Panc1 (cell line): ENCODE measurements around the gene ITGA11. TPM values are rescaled to one million over a fixed set of nuclear protein-coding genes. Genes with fewer than 3 reads are reported as not detected.

ENCODE experiments used
- ATAC-seq: fragments of 200-7000 bp; cut with Tn5 transposase; 2 replicates; pipeline ENCODE4 v1.9.1; 2020; ENCODE audit warnings: mild to moderate bottlenecking, moderate library complexity
- BruUV-seq: library from RNA; stranded (reverse); fragments of 400-500 nt; replicated peaks from 2 replicates; lab custom pipeline; 2021; lab: Mats Ljungman, UMichigan
- CTCF ChIA-PET: fragments of 300-600 bp; sonication (Branson Sonifier 250); formaldehyde crosslinking; loops from one replicate; lab custom pipeline; 2022; ENCODE audit warnings: antibody characterized with exemption; lab: Charles Lee
- POLR2A ChIA-PET: fragments of 300-600 bp; sonication (Branson Sonifier 250); formaldehyde crosslinking; loops from one replicate; lab custom pipeline; 2022; ENCODE audit warnings: antibody characterized with exemption; lab: Charles Lee
- DNase-seq: peaks from one replicate; pipeline ENCODE4 v3.0.0-alpha.2; 2010; ENCODE audit warnings: low read depth, low spot score
- H3K27ac ChIP-seq: 2 replicates; pipeline ENCODE4 v1.5.1; 2011; ENCODE audit warnings: mild to moderate bottlenecking, low read length, inconsistent platforms
- H3K27me3 ChIP-seq: fragments of 200-500 bp; sonication (Bioruptor generic); 2 replicates; pipeline ENCODE4 v1.6.0; 2014; ENCODE audit warnings: low read length, inconsistent platforms; ENCODE audit not compliant: control insufficient read depth, insufficient read depth
- H3K36me3 ChIP-seq: fragments of 200-500 bp; sonication (Bioruptor generic); 2 replicates; pipeline ENCODE4 v1.5.1; 2014; ENCODE audit warnings: inconsistent platforms, mild to moderate bottlenecking, low read length, moderate library complexity; ENCODE audit not compliant: control insufficient read depth, insufficient read depth
- H3K4me1 ChIP-seq: 2 replicates; pipeline ENCODE4 v1.5.1; 2011; ENCODE audit warnings: inconsistent platforms, mild to moderate bottlenecking, low read length, moderate library complexity; ENCODE audit not compliant: control insufficient read depth, insufficient read depth
- H3K4me3 ChIP-seq, 2 experiments: 2 replicates each; pipeline ENCODE4 v1.5.1; 2011 to 2012; ENCODE audit warnings: low read depth in 2 of 2, low read length in 2 of 2, mild to moderate bottlenecking in 2 of 2, inconsistent platforms in 1 of 2, moderate library complexity in 1 of 2
- H3K9me3 ChIP-seq: fragments of 200-500 bp; sonication (Bioruptor generic); 2 replicates; pipeline ENCODE4 v1.5.1; 2014; ENCODE audit warnings: low read depth, mild to moderate bottlenecking, inconsistent platforms, low read length, moderate library complexity; ENCODE audit not compliant: control insufficient read depth, insufficient read depth
- CTCF ChIP-seq: fragments of 450-650 bp; IDR thresholded peaks from 2 replicates; pipeline ENCODE4 v1.5.1; 2017; ENCODE audit warnings: mild to moderate bottlenecking
- POLR2AphosphoS5 ChIP-seq: IDR thresholded peaks from 2 replicates; pipeline ENCODE4 v1.6.1; 2012; ENCODE audit warnings: mild to moderate bottlenecking, low read depth, low read length, moderate library complexity
- REST ChIP-seq, 2 experiments: IDR thresholded peaks; 2 replicates each; pipeline ENCODE4 v1.6.1; 2011 to 2012; ENCODE audit warnings: low read depth in 2 of 2, control low read depth in 1 of 2, low read length in 1 of 2, mild to moderate bottlenecking in 1 of 2, moderate library complexity in 1 of 2; ENCODE audit not compliant: insufficient read depth in 1 of 2
- SIN3A ChIP-seq: IDR thresholded peaks from 2 replicates; pipeline ENCODE4 v1.6.1; 2012; ENCODE audit warnings: low read depth, mild to moderate bottlenecking, low read length, moderate library complexity, borderline replicate concordance; ENCODE audit not compliant: insufficient read depth
- TCF7L2 ChIP-seq: IDR thresholded peaks from 2 replicates; pipeline ENCODE4 v1.6.1; 2011; ENCODE audit warnings: mild to moderate bottlenecking, low read depth, low read length, inconsistent platforms
- in situ Hi-C: cut with HindIII; loops from 2 replicates; pipeline ENCODE4 v1.10.0; 2016; ENCODE audit warnings: low sequenced_read_pairs, low pct_unique_long_range_greater_than_20kb
- intact Hi-C: fragments of 100-400 bp; cut with micrococcal nuclease; formaldehyde crosslinking; loops from one replicate; pipeline ENCODE4 v1.10.0; 2022; ENCODE audit not compliant: unreplicated experiment
- total RNA-seq: library from RNA; stranded (reverse); gene quantifications from one replicate; pipeline ENCODE4 v1.2.1, GENCODE V29; 2021; ENCODE audit not compliant: unreplicated experiment

The ITGA11 gene
- total RNA-seq, 1 experiment from 2014 or later, result 0.28 TPM

- ATAC-seq (no peak), DNase-seq (no peak)
- CTCF ChIA-PET, result no interaction called here
- POLR2A ChIA-PET, result no interaction called here
- no peaks in the 10 kb centered on the region for H3K4me1 ChIP-seq
- no peak overlapping the region for H3K27ac ChIP-seq
- in situ Hi-C loops, result no loop called here
- H3K36me3 ChIP-seq, result no peaks in the 10 kb centered on the region
- no TSS peak for BruUV-seq
- H3K9me3 ChIP-seq, result no peaks in the 10 kb centered on the region
- intact Hi-C loops, result no loop called here
- no peaks in the 10 kb centered on the region for H3K27me3 ChIP-seq
- no peak overlapping the region for H3K4me3 ChIP-seq
- TF ChIP-seq REST (IDR thresholded peaks at IDR 0.05; ENCODE audit: insufficient read depth in 1 of 2, low read depth in 2 of 2, low read length in 1 of 2), result no peak
- TF ChIP-seq CTCF, result no peak
- no peak for TF ChIP-seq TCF7L2
Measured at GRCh38 chr15:68377766-68378165, 54.2 kb downstream of the ITGA11 start.

- TF ChIP-seq TCF7L2, result no peak
- TF ChIP-seq REST (IDR thresholded peaks at IDR 0.05; ENCODE audit: insufficient read depth in 1 of 2, low read depth in 2 of 2, low read length in 1 of 2), result no peak
- TF ChIP-seq SIN3A, result no peak
- TF ChIP-seq CTCF, result no peak
- no peak for TF ChIP-seq POLR2AphosphoS5
Measured at GRCh38 chr15:68376447-68377060, 55.4 kb downstream of the ITGA11 start.

More at GRCh38 chr15:68376447-68377060, 55.4 kb downstream of the ITGA11 start:
- ATAC-seq (no peak), DNase-seq (no peak)
- H3K27ac ChIP-seq, result no peak overlapping the region
- H3K9me3 ChIP-seq, result no peaks in the 10 kb centered on the region
- in situ Hi-C loops (no loop called here), intact Hi-C loops (no loop called here)
- H3K4me1 ChIP-seq, result no peaks in the 10 kb centered on the region
- H3K4me3 ChIP-seq, result no peak overlapping the region
- no peaks in the 10 kb centered on the region for H3K27me3 ChIP-seq
- CTCF ChIA-PET, result no interaction called here
- POLR2A ChIA-PET, result no interaction called here
- H3K36me3 ChIP-seq, result no peaks in the 10 kb centered on the region
- BruUV-seq, result no TSS peak
